Dermis blood vessel endothelial cell (primary cell): ENCODE results near the gene PRAMEF18. TPM values are rescaled to one million over a fixed set of nuclear protein-coding genes. Genes with fewer than 3 reads are reported as not detected.
"Not testable (repeated sequence)": the region's sequence is repeated elsewhere in the genome, so short reads cannot be mapped to it uniquely, and the experiment has no call there.

Experiments
- DNase-seq: peaks from one replicate; pipeline ENCODE4 v3.0.0; 2010
- total RNA-seq: library from RNA; depleted of rRNA; stranded (reverse); fragments of >200 nt; gene quantifications from 2 replicates; pipeline ENCODE4 v1.2.3, GENCODE V29; 2014

The PRAMEF18 gene
- total RNA-seq, 1 donor from 2014 or later = not detected

DNA sequence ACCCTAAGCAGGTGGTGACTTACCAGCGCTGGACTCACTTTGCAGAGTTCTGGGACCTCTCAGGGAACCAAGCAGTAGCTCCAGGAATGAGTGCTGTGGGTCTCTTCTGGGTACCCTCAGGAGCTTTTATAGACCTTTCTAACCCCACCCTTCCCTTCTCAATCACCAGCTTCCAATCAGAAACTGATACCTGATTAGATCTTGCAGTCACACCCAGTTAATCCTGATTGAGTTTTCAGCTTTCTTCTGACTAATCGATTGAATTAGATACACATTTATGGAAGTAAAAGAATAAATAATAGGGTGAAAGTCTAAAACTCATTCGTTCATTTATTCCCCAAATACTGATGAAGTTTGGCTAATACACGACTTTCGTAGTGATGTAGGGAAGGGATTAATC, 24.6 kb downstream of the PRAMEF18 start, which contains the start of gene PRAMEF13:
Gene PRAMEF13, minus strand, starts transcription at position 101 of the 400 bp plus-strand sequence. CDS start 1,820 bp downstream, outside the sequence.
- not testable (repeated sequence) for DNase-seq

Other genes with a start within 250 kb of the PRAMEF18 start
- gene PRAMEF27, start 169.6 kb downstream of the PRAMEF18 start, total RNA-seq = not detected in 2 replicates
- gene HNRNPCL3, start 165.4 kb downstream of the PRAMEF18 start, total RNA-seq = not detected in 2 replicates
- gene PRAMEF25, start 155.4 kb downstream of the PRAMEF18 start, total RNA-seq = not detected in 2 replicates
- gene HNRNPCL2, start 109.3 kb downstream of the PRAMEF18 start, total RNA-seq = not detected in 2 replicates
- gene PRAMEF26, start 70.1 kb downstream of the PRAMEF18 start, total RNA-seq = not detected in 2 replicates
- gene HNRNPCL4, start 60.5 kb downstream of the PRAMEF18 start, total RNA-seq = not detected in 2 replicates
- gene PRAMEF9, start 54.3 kb downstream of the PRAMEF18 start, total RNA-seq = not detected in 2 replicates
- gene PRAMEF13, start 24.7 kb downstream of the PRAMEF18 start, total RNA-seq = not detected in 2 replicates
- gene PRAMEF5, start 28.0 kb upstream of the PRAMEF18 start, total RNA-seq = not detected in 2 replicates
- not detected in 2 replicates for gene PRAMEF8, start 59.0 kb upstream of the PRAMEF18 start, total RNA-seq
- gene PRAMEF33, start 77.4 kb upstream of the PRAMEF18 start, total RNA-seq = not detected in 2 replicates
- not detected in 2 replicates for gene PRAMEF15, start 89.4 kb upstream of the PRAMEF18 start, total RNA-seq
- gene PRAMEF14, start 121.0 kb upstream of the PRAMEF18 start, total RNA-seq = not detected in 2 replicates
- not detected in 2 replicates for gene PRAMEF19, start 145.8 kb upstream of the PRAMEF18 start, total RNA-seq
- not detected in 2 replicates for gene PRAMEF17, start 163.5 kb upstream of the PRAMEF18 start, total RNA-seq
- not detected in 2 replicates for gene PRAMEF20, start 184.3 kb upstream of the PRAMEF18 start, total RNA-seq